ENCODE results near the gene ABCF1.

GRCh38 chr6:30530014-30530413 lies 41.2 kb upstream of the ABCF1 start:
- TF ChIP-seq POLR2AphosphoS5 (IDR thresholded peaks at IDR 0.05; ENCODE audit: low read depth, low read length) = no peak
- no peak for TF ChIP-seq EZH2 (IDR thresholded peaks at IDR 0.05)
- no peak for TF ChIP-seq RAD21 (IDR thresholded peaks at IDR 0.05; ENCODE audit: low read depth)
- TF ChIP-seq SP1 (IDR thresholded peaks at IDR 0.05; ENCODE audit: low read depth) = no peak
- TF ChIP-seq POLR2A (IDR thresholded peaks at IDR 0.05; ENCODE audit: borderline replicate concordance, extremely low read depth, insufficient read depth, insufficient read length) = no peak
- no peak for TF ChIP-seq CTCF (IDR thresholded peaks at IDR 0.05 in 2 of 3, conservative IDR thresholded peaks at IDR 0.05 in 1 of 3; ENCODE audit: borderline replicate concordance in 1 of 3, insufficient read depth in 1 of 3, low read depth in 2 of 3, low read length in 2 of 3)

Data from HCT116 (cell line).